Type B pancreatic cell (in vitro differentiated cells): ENCODE data around the gene B3GAT2. TPM values are rescaled to one million over a fixed set of nuclear protein-coding genes. Genes with fewer than 3 reads are reported as not detected.

ENCODE experiments used
- DNase-seq: peaks from one replicate; pipeline ENCODE4 v3.0.0; 2021; ENCODE audit warnings: mixed read lengths; ENCODE audit not compliant: unreplicated experiment; ENCODE audit errors: extremely low spot score
- H3K27ac Mint-ChIP-seq: 2 replicates; pipeline ENCODE4 v1.8.0; 2021; ENCODE audit warnings: mild to moderate bottlenecking, mixed read lengths
- H3K27me3 Mint-ChIP-seq: 2 replicates; pipeline ENCODE4 v1.8.0; 2021; ENCODE audit warnings: mixed read lengths
- H3K36me3 Mint-ChIP-seq: 2 replicates; pipeline ENCODE4 v1.8.0; 2021; ENCODE audit warnings: mixed read lengths
- H3K4me1 Mint-ChIP-seq: one replicate; pipeline ENCODE4 v1.8.0; 2021; ENCODE audit warnings: mixed read lengths; ENCODE audit not compliant: unreplicated experiment
- H3K4me3 Mint-ChIP-seq: 2 replicates; pipeline ENCODE4 v1.8.0; 2021; ENCODE audit warnings: mild to moderate bottlenecking, mixed read lengths
- H3K9me3 Mint-ChIP-seq: 2 replicates; pipeline ENCODE4 v1.8.0; 2021; ENCODE audit warnings: mixed read lengths
- CTCF ChIP-seq: fragments of 200-600 bp; sonication (generic); conservative IDR thresholded peaks from 2 replicates; pipeline ENCODE4 v1.5.0; 2021; ENCODE audit warnings: antibody characterized with exemption, mild to moderate bottlenecking
- total RNA-seq: library from RNA; stranded (reverse); gene quantifications from 2 replicates; pipeline ENCODE4 v1.2.1, GENCODE V29; 2021; ENCODE audit warnings: low replicate concordance

B3GAT2 gene
- total RNA-seq, 1 donor from 2014 or later = 1.7 TPM

GRCh38 chr6:70842541-70842940 lies 114.3 kb downstream of the B3GAT2 start:
- H3K27me3 Mint-ChIP-seq = no peaks in the 10 kb centered on the region
- no peak for DNase-seq
- no peak for TF ChIP-seq CTCF

GRCh38 chr6:70841112-70841511 lies 115.7 kb downstream of the B3GAT2 start:
- Mint-ChIP-seq H3K4me1 (peaks cover 17% of the 10 kb centered on the region), H3K9me3 (no peaks in the 10 kb centered on the region)

More at GRCh38 chr6:70842541-70842940, 114.3 kb downstream of the B3GAT2 start:
- H3K9me3 Mint-ChIP-seq = no peaks in the 10 kb centered on the region
- peaks cover 6% of the 10 kb centered on the region for H3K36me3 Mint-ChIP-seq
- H3K4me3 Mint-ChIP-seq = no peak overlapping the region
- no peak overlapping the region for H3K27ac Mint-ChIP-seq
- peaks cover 22% of the 10 kb centered on the region for H3K4me1 Mint-ChIP-seq

GRCh38 chr6:70839286-70840266 lies 117.3 kb downstream of the B3GAT2 start:
- DNase-seq = no peak
- no peaks in the 10 kb centered on the region for H3K27me3 Mint-ChIP-seq
- H3K4me3 Mint-ChIP-seq = no peak overlapping the region
- H3K27ac Mint-ChIP-seq = no peak overlapping the region
- no peak for TF ChIP-seq CTCF
- peaks cover 17% of the 10 kb centered on the region for H3K4me1 Mint-ChIP-seq
- no peaks in the 10 kb centered on the region for H3K9me3 Mint-ChIP-seq
- peaks cover 5% of the 10 kb centered on the region for H3K36me3 Mint-ChIP-seq

More at GRCh38 chr6:70841112-70841511, 115.7 kb downstream of the B3GAT2 start:
- Mint-ChIP-seq H3K27me3 (no peaks in the 10 kb centered on the region), H3K27ac (no peak overlapping the region), H3K4me3 (no peak overlapping the region), H3K36me3 (peaks cover 6% of the 10 kb centered on the region)
- no peak for DNase-seq
- TF ChIP-seq CTCF = no peak

- Mint-ChIP-seq H3K9me3 (no peaks in the 10 kb centered on the region), H3K4me1 (peaks cover 17% of the 10 kb centered on the region), H3K4me3 (no peak overlapping the region), H3K27me3 (no peaks in the 10 kb centered on the region), H3K36me3 (peaks cover 5% of the 10 kb centered on the region), H3K27ac (no peak overlapping the region)
- TF ChIP-seq CTCF = no peak
- DNase-seq = no peak
Observed at GRCh38 chr6:70838907-70839285, 118.0 kb downstream of the B3GAT2 start.

- no peak for TF ChIP-seq CTCF
- peaks cover 11% of the 10 kb centered on the region for H3K4me1 Mint-ChIP-seq
- no peaks in the 10 kb centered on the region for H3K27me3 Mint-ChIP-seq
- no peak overlapping the region for H3K4me3 Mint-ChIP-seq
- H3K36me3 Mint-ChIP-seq = peaks cover 5% of the 10 kb centered on the region
- H3K9me3 Mint-ChIP-seq = no peaks in the 10 kb centered on the region
- DNase-seq = no peak
- H3K27ac Mint-ChIP-seq = no peak overlapping the region
Observed at GRCh38 chr6:70834520-70834919, 122.3 kb downstream of the B3GAT2 start.
